ENCODE results near the gene VPS37D.

VPS37D gene

GRCh38 chr7:73680501-73680900 lies 12.9 kb downstream of the VPS37D start:
- no peak for DNase-seq (ENCODE audit: low read depth, low spot score)

- peak; percentile 79 for DNase-seq (ENCODE audit: low read depth, low spot score)
Measured at GRCh38 chr7:73681031-73681430, 13.4 kb downstream of the VPS37D start.

GRCh38 chr7:73682745-73683055 lies 15.1 kb downstream of the VPS37D start:
- DNase-seq (ENCODE audit: low read depth, low spot score) = no peak

- peak; percentile 99 for DNase-seq (ENCODE audit: low read depth, low spot score)
Measured at GRCh38 chr7:73683056-73683787, 15.6 kb downstream of the VPS37D start, which contains the start of the genes BUD23 and DNAJC30. TSS of gene BUD23 (plus strand) at chr7:73683597. CDS start at chr7:73683626, 29 bp downstream. TSS of gene DNAJC30 (minus strand) at chr7:73683453. CDS start at chr7:73683423, 30 bp downstream.

DNA sequence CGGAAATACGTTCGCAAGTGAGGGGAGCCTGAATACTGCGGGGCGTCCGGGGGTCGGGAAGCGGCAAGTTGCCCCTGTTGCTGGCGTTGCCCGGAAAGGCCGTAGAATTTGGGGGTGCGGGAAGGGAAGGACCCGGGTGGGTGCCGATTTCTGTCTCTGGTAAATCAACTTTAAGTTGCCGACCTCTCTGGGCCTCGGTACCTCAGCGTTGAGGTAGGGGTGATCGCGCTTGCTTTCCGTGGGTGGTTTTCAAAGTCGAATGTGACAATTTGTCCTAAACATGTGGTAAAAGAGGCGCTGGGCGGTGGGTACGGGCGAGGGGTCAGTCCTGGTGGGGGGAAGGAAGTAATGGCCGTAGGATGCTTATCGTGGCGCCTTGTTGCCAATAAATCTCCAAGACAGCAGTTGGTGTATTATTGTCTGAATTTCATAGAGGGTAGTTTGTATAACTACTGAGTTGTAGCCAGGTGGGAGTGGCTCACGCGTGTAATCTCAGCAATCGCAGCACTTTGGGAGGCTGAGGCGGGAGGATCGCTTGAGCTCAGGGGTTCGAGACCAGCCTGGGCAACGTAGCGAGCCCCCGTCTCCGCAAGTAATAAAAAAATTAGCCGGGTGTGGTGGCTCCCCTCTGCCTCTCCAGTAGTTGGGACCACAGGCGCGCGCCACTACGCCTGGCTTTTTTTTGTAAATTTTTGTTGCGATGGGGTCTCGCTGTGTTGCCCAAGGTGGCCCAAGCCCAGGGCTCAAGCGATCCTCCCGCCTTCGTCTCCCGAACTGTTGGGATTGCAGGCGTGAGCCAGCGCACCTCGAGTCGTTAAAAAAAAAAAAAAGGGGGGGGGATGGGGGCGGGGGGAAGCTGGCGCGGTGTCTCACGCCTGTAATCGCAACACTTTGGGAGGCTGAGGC lies 16.4 kb downstream of the VPS37D start:
- DNase-seq (ENCODE audit: low read depth, low spot score) = no peak

- no peak for DNase-seq (ENCODE audit: low read depth, low spot score)
Measured at GRCh38 chr7:73685311-73685710, 17.7 kb downstream of the VPS37D start.

GRCh38 chr7:73688288-73688687 lies 20.7 kb downstream of the VPS37D start:
- no peak for DNase-seq (ENCODE audit: low read depth, low spot score)

DNA sequence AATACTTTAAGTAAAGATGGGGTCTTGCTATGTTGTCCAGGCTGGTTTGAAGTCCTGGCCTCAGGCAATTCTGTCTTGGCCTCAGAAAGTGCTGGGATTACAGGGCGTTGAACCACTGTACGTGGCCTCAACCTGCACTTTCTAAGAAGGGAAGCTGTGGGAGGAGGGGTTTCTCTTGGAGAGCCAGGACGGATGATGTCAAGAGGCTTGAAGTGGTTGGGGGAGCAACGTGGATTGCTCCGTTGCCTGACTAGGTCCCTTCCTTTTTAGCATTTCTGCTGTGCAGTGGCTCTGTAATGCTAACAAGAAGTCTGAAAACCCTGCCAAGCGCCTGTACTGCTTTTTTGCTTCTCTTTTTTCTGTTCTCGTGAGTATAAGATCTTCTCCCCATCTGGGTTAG lies 23.0 kb downstream of the VPS37D start:
- DNase-seq (ENCODE audit: low read depth, low spot score) = no peak

GRCh38 chr7:73696372-73696771 lies 28.7 kb downstream of the VPS37D start:
- no peak for DNase-seq (ENCODE audit: low read depth, low spot score)

DNA sequence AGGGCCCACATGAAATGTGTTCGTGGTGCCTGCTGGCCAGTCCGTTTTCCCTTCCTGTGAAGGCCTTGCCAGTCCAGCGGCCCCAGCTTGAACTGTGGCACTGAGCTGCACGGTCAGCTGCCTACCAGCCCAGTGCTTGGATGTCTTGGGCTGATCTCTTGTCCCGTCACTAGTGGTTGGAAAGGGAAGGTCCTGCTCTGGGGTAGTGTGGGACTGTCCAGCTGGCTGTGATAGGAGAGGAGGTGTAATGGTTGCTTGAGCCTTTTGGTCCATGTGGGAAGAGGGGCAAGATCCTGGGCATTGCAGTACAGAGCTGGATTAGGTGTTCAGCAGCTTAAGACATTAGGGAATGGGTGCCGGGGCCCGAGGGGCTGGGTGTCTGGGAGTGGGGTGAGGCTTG lies 30.8 kb downstream of the VPS37D start:
- DNase-seq (ENCODE audit: low read depth, low spot score) = no peak

- no peak for DNase-seq (ENCODE audit: low read depth, low spot score)
Measured at GRCh38 chr7:73699370-73700068, 31.9 kb downstream of the VPS37D start.

DNA sequence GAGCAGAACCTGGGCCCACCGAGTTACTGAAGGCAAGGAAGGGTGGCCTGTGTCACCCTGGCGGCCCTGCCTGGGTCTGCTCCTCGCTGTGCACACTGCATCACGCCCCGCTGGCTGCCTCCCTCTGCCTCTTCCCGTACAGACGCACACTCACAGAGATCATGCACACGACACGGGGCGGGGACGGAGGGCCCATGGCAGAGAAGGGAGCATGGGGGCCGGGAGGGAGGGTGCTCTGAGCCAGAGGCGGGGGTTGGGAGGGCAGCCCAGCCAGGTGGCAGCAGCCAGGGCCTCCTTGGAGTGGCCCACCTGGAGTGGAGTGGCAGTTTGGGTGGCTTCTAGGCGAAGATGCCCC lies 32.4 kb downstream of the VPS37D start:
- no peak for DNase-seq (ENCODE audit: low read depth, low spot score)

DNA sequence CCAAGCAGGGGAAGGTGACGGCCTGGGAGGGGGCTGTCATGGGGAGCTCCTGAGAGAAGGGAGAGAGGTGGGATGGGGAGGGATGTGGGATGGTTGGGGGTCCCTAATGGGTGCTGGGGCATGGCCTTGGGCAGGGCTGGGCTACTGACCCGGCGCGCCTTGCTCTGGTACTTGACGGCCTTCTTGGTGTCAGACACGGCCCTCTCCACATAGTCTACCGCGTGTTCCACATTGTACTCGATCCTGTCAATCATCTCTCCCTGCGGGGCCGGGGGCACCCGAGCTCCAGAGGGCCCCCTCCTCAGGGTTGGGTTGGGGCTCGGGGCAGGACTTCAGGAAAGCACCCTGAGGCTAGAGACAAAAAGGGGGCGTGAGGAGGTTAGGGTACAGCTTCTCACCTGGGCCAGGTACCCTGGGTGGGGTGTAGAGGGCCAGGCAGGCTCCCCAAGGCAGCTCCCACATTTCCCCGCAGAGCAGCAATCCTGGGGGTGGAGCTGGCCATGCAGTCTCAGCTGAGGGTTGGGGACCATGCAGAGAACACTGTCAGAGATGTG lies 33.0 kb downstream of the VPS37D start:
- DNase-seq (ENCODE audit: low read depth, low spot score) = no peak

GRCh38 chr7:73701357-73701995 lies 33.8 kb downstream of the VPS37D start:
- peak; percentile 68 for DNase-seq (ENCODE audit: low read depth, low spot score)

GRCh38 chr7:73702226-73702625 lies 34.6 kb downstream of the VPS37D start:
- no peak for DNase-seq (ENCODE audit: low read depth, low spot score)

GRCh38 chr7:73702665-73703064 lies 35.0 kb downstream of the VPS37D start:
- no peak for DNase-seq (ENCODE audit: low read depth, low spot score)

- no peak for DNase-seq (ENCODE audit: low read depth, low spot score)
Measured at GRCh38 chr7:73703225-73703624, 35.6 kb downstream of the VPS37D start.

- peak; percentile 75 for DNase-seq (ENCODE audit: low read depth, low spot score)
Measured at GRCh38 chr7:73703757-73704639, 36.4 kb downstream of the VPS37D start.

- DNase-seq (ENCODE audit: low read depth, low spot score) = peak; percentile 82
Measured at GRCh38 chr7:73704640-73705550, 37.3 kb downstream of the VPS37D start.
